Gastroesophageal sphincter (tissue), 3 donors: Measurements from ENCODE around the gene UTP14A.
A peak's percentile ranks its signal among the peaks of the same experiment; 100 is the strongest.

Experiments used
- CTCF ChIP-seq, 4 experiments: fragments of 200-600 bp in 2 of 4; fragments of 450-650 bp in 2 of 4; sonication (generic) in 1 of 4; IDR thresholded peaks; one replicate each; pipeline ENCODE4 v1.5.1; 2017 to 2019; ENCODE audit warnings: antibody characterized with exemption in 4 of 4, mild to moderate bottlenecking in 2 of 4, moderate library complexity in 2 of 4
- EP300 ChIP-seq: sonication (generic); formaldehyde crosslinking; IDR thresholded peaks from one replicate; pipeline ENCODE4 v1.6.1; 2017; ENCODE audit warnings: antibody characterized with exemption, mild to moderate bottlenecking
- POLR2A ChIP-seq, 2 donors: fragments of 450-650 bp; IDR thresholded peaks; one replicate each; pipeline ENCODE4 v1.6.1; 2017; ENCODE audit warnings: antibody characterized with exemption in 2 of 2, mild to moderate bottlenecking in 2 of 2, moderate library complexity in 1 of 2
- POLR2AphosphoS5 ChIP-seq: sonication (generic); formaldehyde crosslinking; IDR thresholded peaks from one replicate; pipeline ENCODE4 v1.6.1; 2017; ENCODE audit warnings: antibody characterized with exemption

GRCh38 chrX:129925305-129926092 is 19.5 kb downstream of the UTP14A start:
- TF ChIP-seq EP300 = no peak
- TF ChIP-seq POLR2A (IDR thresholded peaks at IDR 0.05) = no peak
- peak; percentile 48 to 71 (median 64) for TF ChIP-seq CTCF (IDR thresholded peaks at IDR 0.05)
- TF ChIP-seq POLR2AphosphoS5 = no peak
